HepG2 (cell line): ENCODE measurements around the gene SYTL5. TPM values are rescaled to one million over a fixed set of nuclear protein-coding genes. Genes with fewer than 3 reads are reported as not detected.

Source experiments
- AGO2 ChIP-seq: fragments of 200-400 bp; formaldehyde crosslinking; optimal IDR thresholded peaks from 2 replicates; pipeline ENCODE3; 2017; ENCODE audit warnings: mild to moderate bottlenecking, low read depth, low read length, moderate library complexity
- CCDC6 ChIP-seq: sonication (generic); formaldehyde crosslinking; IDR thresholded peaks from 2 replicates; pipeline ENCODE4 v1.8.1; 2022; ENCODE audit warnings: mild to moderate bottlenecking, missing genetic modification reagents, moderate library complexity
- FIP1L1 ChIP-seq: fragments of 200-400 bp; formaldehyde crosslinking; IDR thresholded peaks from 2 replicates; pipeline ENCODE4 v1.6.1; 2018; ENCODE audit warnings: low read depth, mild to moderate bottlenecking, low read length, moderate library complexity, borderline replicate concordance; ENCODE audit not compliant: insufficient read depth
- IRF1 ChIP-seq: sonication (generic); formaldehyde crosslinking; IDR thresholded peaks from 2 replicates; pipeline ENCODE4 v1.4.0; 2020; ENCODE audit warnings: low read depth, mild to moderate bottlenecking, missing genetic modification reagents
- KLF13 ChIP-seq: sonication (generic); formaldehyde crosslinking; IDR thresholded peaks from 2 replicates; pipeline ENCODE4 v1.4.0; 2020; ENCODE audit warnings: mild to moderate bottlenecking, missing genetic modification reagents
- MXD4 ChIP-seq: IDR thresholded peaks from 2 replicates; pipeline ENCODE4 v1.6.1; 2016; ENCODE audit warnings: mild to moderate bottlenecking, missing biosample characterization, missing genetic modification reagents
- NFE2 ChIP-seq: sonication (generic); formaldehyde crosslinking; IDR thresholded peaks from 2 replicates; pipeline ENCODE4 v1.4.0; 2020; ENCODE audit warnings: missing genetic modification reagents
- NPAS2 ChIP-seq: sonication (generic); formaldehyde crosslinking; IDR thresholded peaks from 2 replicates; pipeline ENCODE4 v1.8.0; 2022; ENCODE audit warnings: mild to moderate bottlenecking, missing genetic modification reagents, borderline replicate concordance
- POGZ ChIP-seq: sonication (generic); formaldehyde crosslinking; IDR thresholded peaks from 2 replicates; pipeline ENCODE4 v1.4.0; 2020; ENCODE audit warnings: mild to moderate bottlenecking, missing genetic modification reagents
- RFXANK ChIP-seq: IDR thresholded peaks from 2 replicates; pipeline ENCODE4 v1.6.1; 2016
- SMARCC2 ChIP-seq: fragments of 450-650 bp; IDR thresholded peaks from 2 replicates; pipeline ENCODE4 v1.6.1; 2017; ENCODE audit warnings: antibody characterized with exemption, mild to moderate bottlenecking
- SMC3 ChIP-seq: IDR thresholded peaks from 2 replicates; pipeline ENCODE4 v1.6.1; 2011; ENCODE audit warnings: low read length, improper control_type of control experiment
- TIGD3 ChIP-seq: sonication (generic); formaldehyde crosslinking; IDR thresholded peaks from 2 replicates; pipeline ENCODE4 v1.5.1; 2020; ENCODE audit warnings: mild to moderate bottlenecking, missing genetic modification reagents, borderline replicate concordance
- TMF1 ChIP-seq: sonication (generic); formaldehyde crosslinking; IDR thresholded peaks from 2 replicates; pipeline ENCODE4 v1.8.1; 2022; ENCODE audit warnings: low read depth, missing genetic modification reagents
- ZBTB4 ChIP-seq: sonication (generic); formaldehyde crosslinking; IDR thresholded peaks from 2 replicates; pipeline ENCODE4 v1.4.0; 2020; ENCODE audit warnings: missing genetic modification reagents, mild to moderate bottlenecking, borderline replicate concordance
- ZNF281 ChIP-seq: sonication (generic); formaldehyde crosslinking; IDR thresholded peaks from 2 replicates; pipeline ENCODE4 v1.4.0; 2020; ENCODE audit warnings: missing genetic modification reagents, borderline replicate concordance
- ZNF501 ChIP-seq: sonication (generic); formaldehyde crosslinking; IDR thresholded peaks from 2 replicates; pipeline ENCODE4 v1.5.1; 2020; ENCODE audit warnings: mild to moderate bottlenecking, moderate library complexity, missing genetic modification reagents
- ZNF513 ChIP-seq: sonication (generic); formaldehyde crosslinking; conservative IDR thresholded peaks from 2 replicates; pipeline ENCODE4 v1.5.0; 2020; ENCODE audit warnings: missing genetic modification reagents
- ZNF549 ChIP-seq: sonication (generic); formaldehyde crosslinking; IDR thresholded peaks from 2 replicates; pipeline ENCODE4 v1.5.0; 2020; ENCODE audit warnings: missing genetic modification reagents
- ZNF629 ChIP-seq: sonication (generic); formaldehyde crosslinking; conservative IDR thresholded peaks from 2 replicates; pipeline ENCODE4 v1.5.0; 2020; ENCODE audit warnings: missing genetic modification reagents
- polyA plus RNA-seq, 8 experiments: library from polyadenylated mRNA; depleted of rRNA in 3 of 8; stranded (reverse) in 7 of 8; unstranded in 1 of 8; fragments of >200 nt; fragmentation: Illumina TruSeq in 4 of 8; extraction: Trizol in 4 of 8; gene quantifications; 2 replicates each; pipeline versions ENCODE4 v1.2.1 to v1.2.3, GENCODE V29; 2011 to 2016; ENCODE audit warnings: low read depth in 4 of 8, missing spikeins in 1 of 8, mixed read lengths in 1 of 8; ENCODE audit not compliant: insufficient read depth in 1 of 8
- total RNA-seq, 5 experiments: library from RNA; depleted of rRNA; stranded (reverse); fragments of >200 nt; fragmentation: Illumina TruSeq; extraction: Trizol; gene quantifications; 2 replicates each; pipeline ENCODE4 v1.2.3, GENCODE V29; 2016; ENCODE audit warnings: low read depth in 1 of 5

SYTL5 gene
- total and polyA plus RNA-seq, 2 of the 13 experiments (the other 11 are each of a cell fraction or from before 2014, with no cell fraction given) = not detected

GRCh38 chrX:37959212-37960021 lies 46.9 kb upstream of the SYTL5 start (continued):
- TF ChIP-seq TIGD3 (no peak), IRF1 (no peak), ZNF549 (CRISPR knock-in tag) (no peak), NFE2 (CRISPR knock-in tag) (no peak), ZNF513 (CRISPR knock-in tag) (no peak), AGO2 (no peak), ZNF501 (CRISPR knock-in tag) (no peak), ZNF281 (peak; percentile 90), CCDC6 (CRISPR knock-in tag) (no peak), NPAS2 (CRISPR knock-in tag) (no peak), SMC3 (peak; percentile 22; the same call in 1 of the 2 replicates), KLF13 (CRISPR knock-in tag) (no peak), SMARCC2 (no peak), FIP1L1 (no peak), MXD4 (CRISPR knock-in tag) (no peak), ZNF629 (CRISPR knock-in tag) (no peak), ZBTB4 (CRISPR knock-in tag) (no peak), TMF1 (CRISPR knock-in tag) (no peak), RFXANK (0 out of 2 replicates have a peak, but pooled peaks have one; percentile 29), POGZ (no peak)
